ENCODE results near the gene SPNS3. TPM values are rescaled to one million over a fixed set of nuclear protein-coding genes. Genes with fewer than 3 reads are reported as not detected.

SPNS3 gene
- total and polyA plus RNA-seq, 2 donors (not counting 3 experiments of a cell fraction or from before 2014, with no cell fraction given), result 0.18 to 0.66 TPM

DNA sequence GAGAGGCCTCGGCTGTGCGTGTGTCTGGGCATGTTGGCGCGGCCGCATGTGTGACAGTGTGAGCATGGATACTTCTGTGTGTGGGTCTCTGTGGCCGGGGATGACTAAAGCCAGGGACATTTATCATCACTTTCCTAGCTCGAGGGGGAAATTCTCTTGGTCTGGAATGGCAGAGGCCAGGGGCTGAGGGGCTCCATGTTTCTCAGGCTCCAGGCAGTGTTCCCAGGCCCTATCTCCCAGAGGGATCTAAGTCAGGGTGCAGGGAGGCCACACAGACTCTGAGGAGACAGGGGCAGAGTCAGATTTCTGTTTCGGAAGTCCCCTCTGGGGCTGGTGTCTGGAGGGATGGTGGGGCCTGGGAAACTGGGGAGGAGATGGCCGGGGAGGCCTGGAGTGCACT, 41.3 kb downstream of the SPNS3 start:
- no TSS peak for BruUV-seq (replicated peaks)
- H3K9me3 ChIP-seq (replicated peaks; ENCODE audit: control insufficient read depth, insufficient read depth, low read length), result no peaks in the 10 kb centered on the region
- H2AFZ ChIP-seq (ENCODE audit: low read depth, low read length), result no peak overlapping the region
- no peak overlapping the region for H3K4me3 ChIP-seq (replicated peaks in 1 of 3; ENCODE audit: insufficient read depth in 1 of 3, low read depth in 1 of 3, low read length in 3 of 3)
- H3K4me1 ChIP-seq (ENCODE audit: control insufficient read depth, extremely low read depth, insufficient read depth, low read length), result no peaks in the 10 kb centered on the region
- H3K27ac ChIP-seq (ENCODE audit: insufficient read depth, low read depth, low read length), result no peak overlapping the region
- no peak overlapping the region for H3K4me2 ChIP-seq (ENCODE audit: insufficient read depth, low read length)
- no peaks in the 10 kb centered on the region for H3K9me1 ChIP-seq (replicated peaks; ENCODE audit: control insufficient read depth, extremely low read depth, insufficient read depth, low read length)
- H3K27me3 ChIP-seq (ENCODE audit: control insufficient read depth in 2 of 2, insufficient read depth in 2 of 2, low read length in 2 of 2), result no peaks in the 10 kb centered on the region
- TF ChIP-seq, protein P1, sequence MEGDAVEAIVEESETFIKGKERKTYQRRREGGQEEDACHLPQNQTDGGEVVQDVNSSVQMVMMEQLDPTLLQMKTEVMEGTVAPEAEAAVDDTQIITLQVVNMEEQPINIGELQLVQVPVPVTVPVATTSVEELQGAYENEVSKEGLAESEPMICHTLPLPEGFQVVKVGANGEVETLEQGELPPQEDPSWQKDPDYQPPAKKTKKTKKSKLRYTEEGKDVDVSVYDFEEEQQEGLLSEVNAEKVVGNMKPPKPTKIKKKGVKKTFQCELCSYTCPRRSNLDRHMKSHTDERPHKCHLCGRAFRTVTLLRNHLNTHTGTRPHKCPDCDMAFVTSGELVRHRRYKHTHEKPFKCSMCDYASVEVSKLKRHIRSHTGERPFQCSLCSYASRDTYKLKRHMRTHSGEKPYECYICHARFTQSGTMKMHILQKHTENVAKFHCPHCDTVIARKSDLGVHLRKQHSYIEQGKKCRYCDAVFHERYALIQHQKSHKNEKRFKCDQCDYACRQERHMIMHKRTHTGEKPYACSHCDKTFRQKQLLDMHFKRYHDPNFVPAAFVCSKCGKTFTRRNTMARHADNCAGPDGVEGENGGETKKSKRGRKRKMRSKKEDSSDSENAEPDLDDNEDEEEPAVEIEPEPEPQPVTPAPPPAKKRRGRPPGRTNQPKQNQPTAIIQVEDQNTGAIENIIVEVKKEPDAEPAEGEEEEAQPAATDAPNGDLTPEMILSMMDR (IDR thresholded peaks at IDR 0.05; ENCODE audit: extremely low read depth in 1 of 2, insufficient read depth in 1 of 2, low read depth in 1 of 2, low read length in 2 of 2), result no peak
- TF ChIP-seq MAX (IDR thresholded peaks at IDR 0.05; ENCODE audit: insufficient read depth, insufficient read length), result no peak
- TF ChIP-seq MYC (IDR thresholded peaks at IDR 0.05; ENCODE audit: low read depth, low read length), result no peak
- TF ChIP-seq FOS (IDR thresholded peaks at IDR 0.05; ENCODE audit: borderline replicate concordance, insufficient read depth, low read length), result no peak
- no peak for TF ChIP-seq GATA2 (IDR thresholded peaks at IDR 0.05; ENCODE audit: insufficient read depth, insufficient read length, low read depth, low read length)
- TF ChIP-seq POLR2AphosphoS5 (IDR thresholded peaks at IDR 0.05; ENCODE audit: insufficient read depth, low read depth, low read length), result no peak
- no peak for TF ChIP-seq EZH2 (IDR thresholded peaks at IDR 0.05; ENCODE audit: borderline replicate concordance, low read depth, low read length, severe bottlenecking)
- no peak for TF ChIP-seq JUN (IDR thresholded peaks at IDR 0.05; ENCODE audit: borderline replicate concordance, insufficient read depth, insufficient read length, low read depth)
- no peak for TF ChIP-seq POLR2A (IDR thresholded peaks at IDR 0.05; ENCODE audit: low read depth, low read length)
- FAIRE-seq (no peak), DNase-seq (ENCODE audit: low read depth, low spot score) (no peak)
- H4K20me1 ChIP-seq (replicated peaks; ENCODE audit: control insufficient read depth, extremely low read depth, insufficient read depth, low read length), result no peaks in the 10 kb centered on the region
- intact Hi-C loops (cut with micrococcal nuclease) (no loop called here), dilution Hi-C loops (cut with MboI; ENCODE audit: extremely low pct_ligation_motif_present, low sequenced_read_pairs) (no loop called here)
- H3K36me3 ChIP-seq (ENCODE audit: control insufficient read depth in 2 of 2, extremely low read depth in 1 of 2, insufficient read depth in 2 of 2, low read length in 2 of 2), result no peaks in the 10 kb centered on the region
- CTCF ChIA-PET, result interaction anchor here (0.7 to 2.3 kb wide), 2 partner anchors 92 to 275 kb away, joined by 3 to 7 read pairs; no protein-coding TSS in a partner anchor
- no peak overlapping the region for H3K9ac ChIP-seq (replicated peaks; ENCODE audit: extremely low read depth, insufficient read depth, low read length)
- no peaks in the 10 kb centered on the region for H3K79me2 ChIP-seq (ENCODE audit: control insufficient read depth, insufficient read depth, low read length)
- POLR2A ChIA-PET, result no interaction called here

Measured in endothelial cell of umbilical vein (primary cell).